ENCODE results near the gene KLHL12. TPM values are rescaled to one million over a fixed set of nuclear protein-coding genes. Genes with fewer than 3 reads are reported as not detected.

KLHL12 gene
- total and polyA plus RNA-seq, 2 donors (not counting 1 experiment from before 2014, with no cell fraction given): 14.6 to 25.5 TPM

DNA sequence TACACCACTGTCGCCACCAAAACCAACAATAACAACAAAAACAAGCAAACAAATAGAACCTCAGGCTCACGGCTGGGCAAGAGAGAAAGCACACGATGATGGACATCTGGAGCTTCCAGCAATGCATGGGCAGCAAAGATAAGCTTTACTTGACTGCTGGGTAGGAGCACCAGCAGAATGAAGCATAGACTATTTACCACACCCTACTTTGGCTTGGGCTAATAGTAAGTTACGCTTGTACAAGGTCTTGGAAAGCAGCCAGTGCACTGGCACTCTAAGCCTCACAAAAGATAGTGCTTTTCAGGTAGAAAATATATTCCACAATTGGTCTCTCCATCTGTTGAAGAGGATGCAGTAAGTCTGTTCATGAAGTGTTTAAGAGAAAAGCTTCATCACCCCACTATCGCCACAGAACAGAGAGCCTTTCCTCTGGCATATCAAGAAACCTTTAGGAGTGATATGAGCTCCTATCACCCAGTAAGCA lies 17.4 kb upstream of the KLHL12 start:
- H3K4me1 Mint-ChIP-seq: no peaks in the 10 kb centered on the region
- no peaks in the 10 kb centered on the region for H3K27me3 Mint-ChIP-seq
- no peak overlapping the region for H3K4me2 ChIP-seq (replicated peaks; ENCODE audit: low read depth, low read length, poor library complexity, severe bottlenecking)
- DNase-seq (no peak), ATAC-seq (ENCODE audit: low read depth) (no peak)
- 100% methylated on average over 2 of the region's 5 CpGs for WGBS (ENCODE audit: insufficient coverage)
- ChIA-PET CTCF (no interaction called here), POLR2A (no interaction called here)
- H3K4me3 Mint-ChIP-seq: no peak overlapping the region
- peaks cover 12 to 73% of the 10 kb centered on the region in 2 experiments for H3K36me3 ChIP-seq (replicated peaks in 1 of 2; ENCODE audit: control extremely low read depth in 1 of 2, control insufficient read depth in 1 of 2, extremely low read depth in 1 of 2, insufficient read depth in 2 of 2, low read length in 1 of 2)
- intact Hi-C loops (cut with micrococcal nuclease): no loop called here
- TF ChIP-seq EZH2 (IDR thresholded peaks at IDR 0.05; ENCODE audit: borderline replicate concordance, insufficient read depth, low read depth, low read length, poor library complexity, severe bottlenecking): no peak
- TF ChIP-seq, protein P1, sequence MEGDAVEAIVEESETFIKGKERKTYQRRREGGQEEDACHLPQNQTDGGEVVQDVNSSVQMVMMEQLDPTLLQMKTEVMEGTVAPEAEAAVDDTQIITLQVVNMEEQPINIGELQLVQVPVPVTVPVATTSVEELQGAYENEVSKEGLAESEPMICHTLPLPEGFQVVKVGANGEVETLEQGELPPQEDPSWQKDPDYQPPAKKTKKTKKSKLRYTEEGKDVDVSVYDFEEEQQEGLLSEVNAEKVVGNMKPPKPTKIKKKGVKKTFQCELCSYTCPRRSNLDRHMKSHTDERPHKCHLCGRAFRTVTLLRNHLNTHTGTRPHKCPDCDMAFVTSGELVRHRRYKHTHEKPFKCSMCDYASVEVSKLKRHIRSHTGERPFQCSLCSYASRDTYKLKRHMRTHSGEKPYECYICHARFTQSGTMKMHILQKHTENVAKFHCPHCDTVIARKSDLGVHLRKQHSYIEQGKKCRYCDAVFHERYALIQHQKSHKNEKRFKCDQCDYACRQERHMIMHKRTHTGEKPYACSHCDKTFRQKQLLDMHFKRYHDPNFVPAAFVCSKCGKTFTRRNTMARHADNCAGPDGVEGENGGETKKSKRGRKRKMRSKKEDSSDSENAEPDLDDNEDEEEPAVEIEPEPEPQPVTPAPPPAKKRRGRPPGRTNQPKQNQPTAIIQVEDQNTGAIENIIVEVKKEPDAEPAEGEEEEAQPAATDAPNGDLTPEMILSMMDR (IDR thresholded peaks at IDR 0.05): no peak
- H3K9me3 ChIP-seq (ENCODE audit: control extremely low read depth in 1 of 3, control insufficient read depth in 2 of 3, insufficient read depth in 1 of 3, low read length in 2 of 3): no peaks in the 10 kb centered on the region
- no peaks in the 10 kb centered on the region for H3K79me2 ChIP-seq (ENCODE audit: control insufficient read depth, insufficient read depth, low read length)
- H3K4me1 ChIP-seq (ENCODE audit: control insufficient read depth in 2 of 2, insufficient read depth in 2 of 2, low read length in 2 of 2): no peaks in the 10 kb centered on the region
- H3K4me3 ChIP-seq (ENCODE audit: control extremely low read depth in 1 of 5, extremely low read depth in 1 of 5, insufficient read depth in 1 of 5, low read depth in 2 of 5, low read length in 4 of 5): no peak overlapping the region
- peaks cover 5% of the 10 kb centered on the region for H4K20me1 ChIP-seq (ENCODE audit: control insufficient read depth, insufficient read depth, low read length, poor library complexity, severe bottlenecking)
- H3K9ac ChIP-seq (ENCODE audit: low read length): no peak overlapping the region
- no peaks in the 10 kb centered on the region for H3K27me3 ChIP-seq (replicated peaks in 1 of 4; ENCODE audit: control extremely low read depth in 1 of 4, control insufficient read depth in 3 of 4, insufficient read depth in 4 of 4, low read length in 3 of 4)
- no peak overlapping the region for H3K27ac Mint-ChIP-seq
- H3K27ac ChIP-seq (ENCODE audit: low read length in 2 of 2): no peak overlapping the region
- H2AFZ ChIP-seq (ENCODE audit: insufficient read depth, low read depth, low read length, poor library complexity, severe bottlenecking): no peak overlapping the region
- no peaks in the 10 kb centered on the region for H3K9me3 Mint-ChIP-seq (ENCODE audit: insufficient read depth)

DNA sequence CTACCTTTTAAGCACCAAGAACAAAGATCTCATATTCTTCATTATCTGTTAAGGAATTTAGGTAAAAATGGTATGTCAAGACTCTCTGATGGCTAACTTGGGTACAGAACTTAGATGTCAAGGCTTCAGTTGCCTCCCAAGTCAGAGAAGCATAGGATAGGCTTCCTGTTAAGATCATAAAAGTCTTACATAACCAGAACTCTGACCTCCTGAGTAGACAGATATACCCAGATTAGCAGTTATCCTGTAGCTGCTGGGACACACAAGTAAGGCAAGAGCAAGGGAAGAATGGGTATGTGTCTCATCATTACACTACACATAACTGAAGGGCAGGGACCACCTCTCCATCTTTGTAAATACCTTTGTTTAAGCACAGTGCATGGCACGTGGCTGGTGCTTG lies 15.4 kb upstream of the KLHL12 start:
- Histone ChIP-seq H4K20me1 (ENCODE audit: control insufficient read depth, insufficient read depth, low read length, poor library complexity, severe bottlenecking) (peaks cover 5% of the 10 kb centered on the region), H3K4me1 (ENCODE audit: control insufficient read depth in 2 of 2, insufficient read depth in 2 of 2, low read length in 2 of 2) (no peaks in the 10 kb centered on the region), H3K9me3 (ENCODE audit: control extremely low read depth in 1 of 3, control insufficient read depth in 2 of 3, insufficient read depth in 1 of 3, low read length in 2 of 3) (no peaks in the 10 kb centered on the region), H2AFZ (ENCODE audit: insufficient read depth, low read depth, low read length, poor library complexity, severe bottlenecking) (no peak overlapping the region), H3K4me2 (replicated peaks; ENCODE audit: low read depth, low read length, poor library complexity, severe bottlenecking) (no peak overlapping the region), H3K36me3 (replicated peaks in 1 of 2; ENCODE audit: control extremely low read depth in 1 of 2, control insufficient read depth in 1 of 2, extremely low read depth in 1 of 2, insufficient read depth in 2 of 2, low read length in 1 of 2) (peaks cover 9 to 59% of the 10 kb centered on the region in 2 experiments), H3K27ac (ENCODE audit: low read length in 2 of 2) (no peak overlapping the region), H3K9ac (ENCODE audit: low read length) (no peak overlapping the region), H3K4me3 (ENCODE audit: control extremely low read depth in 1 of 5, extremely low read depth in 1 of 5, insufficient read depth in 1 of 5, low read depth in 2 of 5, low read length in 4 of 5) (no peak overlapping the region), H3K79me2 (ENCODE audit: control insufficient read depth, insufficient read depth, low read length) (no peaks in the 10 kb centered on the region), H3K27me3 (replicated peaks in 1 of 4; ENCODE audit: control extremely low read depth in 1 of 4, control insufficient read depth in 3 of 4, insufficient read depth in 4 of 4, low read length in 3 of 4) (no peaks in the 10 kb centered on the region)
- POLR2A ChIA-PET: no interaction called here
- intact Hi-C loops (cut with micrococcal nuclease): no loop called here
- Mint-ChIP-seq H3K4me3 (no peak overlapping the region), H3K27me3 (no peaks in the 10 kb centered on the region), H3K9me3 (ENCODE audit: insufficient read depth) (no peaks in the 10 kb centered on the region), H3K27ac (no peak overlapping the region), H3K4me1 (no peaks in the 10 kb centered on the region)
- no peak for DNase-seq
- ATAC-seq (ENCODE audit: low read depth): no peak
- TF ChIP-seq, protein P1 (IDR thresholded peaks at IDR 0.05): no peak
- WGBS (ENCODE audit: insufficient coverage): no CpG with 5 or more reads among the region's 1 CpG
- CTCF ChIA-PET: interaction anchor here (0.6 kb wide), 1 partner anchor 42 kb away, joined by 3 read pairs; no protein-coding TSS in a partner anchor

Measured in B cell (primary cell).